ENCODE measurements around the gene SCN10A.

SCN10A gene

DNA sequence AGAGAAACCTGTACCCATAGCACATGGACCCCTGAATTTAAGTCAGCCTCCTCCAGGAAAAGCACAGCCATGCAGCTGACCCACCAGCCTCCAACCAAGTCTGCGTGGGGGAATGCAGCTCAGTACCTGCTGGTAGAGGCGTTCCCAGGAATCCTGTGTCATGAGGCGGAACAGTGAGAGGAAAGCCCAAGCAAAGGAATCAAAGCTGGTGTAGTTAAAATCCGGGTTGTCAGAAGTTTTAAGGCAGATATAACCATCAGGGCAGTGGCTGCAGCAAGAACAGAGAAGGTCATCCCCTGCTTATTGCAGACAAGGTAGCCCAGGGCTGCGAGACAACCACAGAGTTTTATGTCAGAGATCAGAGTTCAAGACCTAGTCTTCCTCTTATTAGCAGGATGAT, 59.1 kb downstream of the SCN10A start:
- H3K27ac ChIP-seq, result no peak overlapping the region
- TF ChIP-seq ZFX (IDR thresholded peaks at IDR 0.05; ENCODE audit: borderline replicate concordance), result no peak
- TF ChIP-seq, protein P1, sequence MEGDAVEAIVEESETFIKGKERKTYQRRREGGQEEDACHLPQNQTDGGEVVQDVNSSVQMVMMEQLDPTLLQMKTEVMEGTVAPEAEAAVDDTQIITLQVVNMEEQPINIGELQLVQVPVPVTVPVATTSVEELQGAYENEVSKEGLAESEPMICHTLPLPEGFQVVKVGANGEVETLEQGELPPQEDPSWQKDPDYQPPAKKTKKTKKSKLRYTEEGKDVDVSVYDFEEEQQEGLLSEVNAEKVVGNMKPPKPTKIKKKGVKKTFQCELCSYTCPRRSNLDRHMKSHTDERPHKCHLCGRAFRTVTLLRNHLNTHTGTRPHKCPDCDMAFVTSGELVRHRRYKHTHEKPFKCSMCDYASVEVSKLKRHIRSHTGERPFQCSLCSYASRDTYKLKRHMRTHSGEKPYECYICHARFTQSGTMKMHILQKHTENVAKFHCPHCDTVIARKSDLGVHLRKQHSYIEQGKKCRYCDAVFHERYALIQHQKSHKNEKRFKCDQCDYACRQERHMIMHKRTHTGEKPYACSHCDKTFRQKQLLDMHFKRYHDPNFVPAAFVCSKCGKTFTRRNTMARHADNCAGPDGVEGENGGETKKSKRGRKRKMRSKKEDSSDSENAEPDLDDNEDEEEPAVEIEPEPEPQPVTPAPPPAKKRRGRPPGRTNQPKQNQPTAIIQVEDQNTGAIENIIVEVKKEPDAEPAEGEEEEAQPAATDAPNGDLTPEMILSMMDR (IDR thresholded peaks at IDR 0.05), result no peak

GRCh38 chr3:38755130-38755529, 60.9 kb downstream of the SCN10A start:
- TF ChIP-seq, protein P1 (IDR thresholded peaks at IDR 0.05), result no peak
- no peak for TF ChIP-seq ZFX (IDR thresholded peaks at IDR 0.05; ENCODE audit: borderline replicate concordance)
- no peak overlapping the region for H3K27ac ChIP-seq

DNA sequence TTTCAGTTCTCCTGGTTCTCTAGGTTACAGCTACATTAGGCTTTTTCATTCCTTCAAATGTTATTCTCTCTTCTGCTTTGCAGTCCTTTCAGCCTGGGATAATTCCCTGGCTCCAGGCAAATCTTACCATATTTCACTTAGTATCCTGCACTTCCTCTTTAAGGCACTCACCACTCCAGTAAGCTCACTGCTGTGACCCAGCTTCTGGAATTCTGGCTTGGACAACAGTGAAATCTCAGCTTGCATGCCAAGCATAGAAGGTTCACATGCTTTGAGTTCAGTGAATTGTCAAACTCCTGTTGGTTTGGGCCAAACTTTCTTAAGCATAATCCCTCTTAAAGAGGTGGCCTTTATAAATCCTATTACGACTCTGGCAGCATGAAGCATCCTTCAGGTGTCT, 69.4 kb downstream of the SCN10A start:
- H3K27ac ChIP-seq, result no peak overlapping the region
- no peak for TF ChIP-seq ZFX (IDR thresholded peaks at IDR 0.05; ENCODE audit: borderline replicate concordance)
- TF ChIP-seq, protein P1 (IDR thresholded peaks at IDR 0.05), result no peak

GRCh38 chr3:38743043-38743442, 73.0 kb downstream of the SCN10A start:
- TF ChIP-seq, protein P1 (IDR thresholded peaks at IDR 0.05), result no peak
- TF ChIP-seq ZFX (IDR thresholded peaks at IDR 0.05; ENCODE audit: borderline replicate concordance), result no peak
- no peak overlapping the region for H3K27ac ChIP-seq

- TF ChIP-seq ZFX (IDR thresholded peaks at IDR 0.05; ENCODE audit: borderline replicate concordance), result no peak
- TF ChIP-seq, protein P1 (IDR thresholded peaks at IDR 0.05), result no peak
- no peak overlapping the region for H3K27ac ChIP-seq
Observed at GRCh38 chr3:38742550-38742949, 73.5 kb downstream of the SCN10A start.

DNA sequence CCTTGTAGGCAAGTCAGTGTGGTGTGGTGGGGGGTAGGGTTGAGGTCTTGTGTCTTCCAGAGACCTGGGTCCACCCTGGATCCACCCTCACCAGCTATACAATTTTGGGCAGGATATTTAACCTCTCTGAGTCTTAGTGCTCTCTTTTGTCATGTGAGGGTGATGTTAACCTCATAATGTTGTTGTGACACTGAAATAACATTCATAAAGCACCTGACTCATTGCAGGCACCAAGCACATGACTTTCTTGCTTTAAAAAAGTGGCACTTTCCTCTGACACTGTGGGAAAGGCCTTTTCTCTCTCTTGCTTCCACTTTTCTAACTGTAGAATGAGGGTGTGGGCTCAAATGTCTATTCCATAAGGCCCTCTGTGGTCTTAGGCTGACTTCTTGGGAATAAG, 75.5 kb downstream of the SCN10A start:
- TF ChIP-seq, protein P1 (IDR thresholded peaks at IDR 0.05), result no peak
- TF ChIP-seq ZFX (IDR thresholded peaks at IDR 0.05; ENCODE audit: borderline replicate concordance), result no peak
- H3K27ac ChIP-seq, result no peak overlapping the region

DNA sequence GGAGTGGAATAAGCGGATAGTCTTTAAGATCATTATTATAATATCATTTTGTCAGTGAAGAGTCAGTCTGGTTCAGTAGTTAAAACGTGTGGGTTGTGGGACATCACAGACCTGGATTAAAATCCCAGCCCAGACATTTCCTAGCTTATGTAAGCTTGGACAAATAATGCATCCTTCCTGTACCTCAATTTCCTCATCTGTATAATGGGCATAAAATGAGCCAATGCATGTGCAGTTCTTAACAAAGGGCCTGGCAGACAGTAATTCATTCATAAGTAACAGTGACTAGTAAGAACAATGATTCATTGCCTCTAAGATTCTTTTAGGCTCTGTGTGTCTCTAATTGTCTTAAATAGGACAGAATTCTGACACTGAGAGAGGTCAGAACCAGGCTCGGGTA, 76.1 kb downstream of the SCN10A start:
- TF ChIP-seq, protein P1 (IDR thresholded peaks at IDR 0.05), result no peak
- no peak for TF ChIP-seq ZFX (IDR thresholded peaks at IDR 0.05; ENCODE audit: borderline replicate concordance)
- no peak overlapping the region for H3K27ac ChIP-seq

All from 22Rv1 (cell line).